Vagina (tissue), 2 donors: ENCODE measurements around the gene TLCD3B.

Source experiments
- CTCF ChIP-seq, 3 experiments: fragments of 450-650 bp in 2 of 3; fragments of 200-600 bp in 1 of 3; sonication (generic) in 1 of 3; IDR thresholded peaks; one replicate each; pipeline ENCODE4 v1.5.1; 2017 to 2019; ENCODE audit warnings: antibody characterized with exemption in 3 of 3, mild to moderate bottlenecking in 2 of 3, moderate library complexity in 2 of 3
- POLR2A ChIP-seq, 2 donors: fragments of 450-650 bp; IDR thresholded peaks; one replicate each; pipeline ENCODE4 v1.6.1; 2017; ENCODE audit warnings: antibody characterized with exemption in 2 of 2, mild to moderate bottlenecking in 2 of 2, moderate library complexity in 2 of 2
- POLR2AphosphoS5 ChIP-seq, 2 donors: sonication (generic); formaldehyde crosslinking; IDR thresholded peaks; one replicate each; pipeline ENCODE4 v1.9.0; 2017; ENCODE audit warnings: antibody characterized with exemption in 2 of 2, mild to moderate bottlenecking in 2 of 2, low read depth in 1 of 2; ENCODE audit not compliant: insufficient read depth in 1 of 2

GRCh38 chr16:30023586-30023985, 7.5 kb downstream of the TLCD3B start:
- TF ChIP-seq CTCF (IDR thresholded peaks at IDR 0.05) (no peak), POLR2A (IDR thresholded peaks at IDR 0.05) (no peak), POLR2AphosphoS5 (IDR thresholded peaks at IDR 0.05; ENCODE audit: insufficient read depth in 1 of 2, low read depth in 1 of 2) (no peak)
